Measurements from ENCODE around the gene LRRC59.

Gene LRRC59

DNA sequence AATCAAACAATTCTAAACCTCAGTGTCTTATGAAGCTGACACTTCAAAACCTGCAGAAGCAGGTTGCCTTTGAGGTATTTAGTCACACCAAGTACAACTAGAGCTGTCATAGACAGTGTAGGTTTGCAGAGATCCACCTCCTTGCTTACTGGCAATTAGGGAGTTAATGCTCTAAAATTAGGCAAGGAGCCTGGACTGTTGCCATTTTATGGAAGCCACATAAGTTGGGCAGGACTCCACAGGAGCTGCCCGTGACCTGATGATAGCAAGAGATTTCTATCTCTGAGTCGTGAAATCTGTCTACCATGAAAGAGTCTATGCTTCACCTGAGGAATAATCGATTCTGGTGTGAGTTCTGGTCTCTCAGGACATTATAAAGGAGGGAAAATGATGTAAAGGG, 15.4 kb downstream of the LRRC59 start:
- no peak for DNase-seq

DNA sequence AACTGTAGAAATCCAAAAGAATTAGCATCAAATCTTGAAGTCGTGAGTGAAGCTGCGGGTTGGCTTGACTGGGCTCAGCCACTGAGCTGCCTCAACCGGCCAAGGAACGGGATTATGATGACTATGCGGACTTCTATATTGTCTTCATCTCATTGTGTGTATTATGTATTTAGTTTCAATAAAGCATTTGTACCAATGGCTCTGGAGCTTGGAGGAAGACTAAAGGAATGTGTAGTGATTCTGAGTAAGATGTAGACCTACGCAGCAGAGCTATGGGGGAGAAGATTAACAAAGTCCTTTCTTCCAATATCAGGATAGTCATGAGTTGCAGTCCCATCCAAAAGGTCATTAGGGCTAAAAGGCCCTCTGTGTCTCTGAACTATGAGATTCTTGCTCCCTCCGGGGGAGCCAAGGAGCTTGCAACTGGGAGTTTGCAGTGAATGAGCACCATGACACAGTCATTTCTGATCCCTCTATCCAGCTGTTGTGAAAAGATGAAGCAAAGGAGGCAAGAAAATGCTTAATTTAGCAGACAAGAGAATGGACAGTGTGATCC, 16.0 kb downstream of the LRRC59 start:
- DNase-seq: no peak

DNA sequence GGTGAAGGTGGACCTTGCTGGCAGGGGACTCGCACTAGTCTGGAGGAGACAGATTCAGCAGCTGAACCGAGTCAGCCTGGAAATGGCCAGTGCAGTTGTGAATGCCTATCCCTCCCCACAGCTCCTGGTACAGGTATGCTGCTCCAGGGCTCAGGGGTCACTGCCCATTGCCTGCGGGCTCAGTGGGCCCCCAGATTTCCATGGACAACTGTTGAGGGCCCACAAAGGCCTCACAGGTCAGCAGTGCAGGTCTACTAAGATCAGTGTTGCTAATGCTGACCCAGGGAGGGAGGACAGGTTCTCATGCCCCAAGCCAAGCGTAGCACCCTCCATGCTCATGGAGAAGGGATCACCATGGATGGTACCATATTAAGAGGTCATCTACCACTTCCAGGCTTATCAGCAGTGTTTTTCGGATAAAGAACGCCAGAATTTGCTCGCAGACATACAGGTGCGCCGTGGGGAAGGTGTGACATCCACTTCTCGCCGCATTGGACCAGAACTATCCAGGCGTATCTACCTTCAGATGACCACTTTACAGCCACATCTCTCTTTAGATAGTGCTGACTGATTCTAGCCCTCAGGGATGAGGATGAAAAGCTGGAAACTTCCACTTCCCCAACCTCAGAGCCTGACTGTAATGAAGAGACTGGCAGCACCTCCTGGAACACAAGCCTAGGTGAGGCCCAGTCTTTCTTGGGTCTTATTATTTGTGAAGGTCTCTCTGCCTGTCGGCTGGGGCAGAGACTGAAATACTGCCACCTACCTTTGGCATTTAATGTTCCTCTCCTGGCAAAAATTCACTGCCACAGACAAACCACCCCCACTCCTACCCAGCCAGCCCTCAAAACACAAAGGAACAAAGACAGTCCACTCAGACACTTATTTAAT, 16.7 kb downstream of the LRRC59 start:
- DNase-seq: no peak

GRCh38 chr17:50379351-50380132, 17.8 kb downstream of the LRRC59 start:
- DNase-seq: no peak

GRCh38 chr17:50375858-50376538, 21.3 kb downstream of the LRRC59 start:
- no peak for DNase-seq

DNA sequence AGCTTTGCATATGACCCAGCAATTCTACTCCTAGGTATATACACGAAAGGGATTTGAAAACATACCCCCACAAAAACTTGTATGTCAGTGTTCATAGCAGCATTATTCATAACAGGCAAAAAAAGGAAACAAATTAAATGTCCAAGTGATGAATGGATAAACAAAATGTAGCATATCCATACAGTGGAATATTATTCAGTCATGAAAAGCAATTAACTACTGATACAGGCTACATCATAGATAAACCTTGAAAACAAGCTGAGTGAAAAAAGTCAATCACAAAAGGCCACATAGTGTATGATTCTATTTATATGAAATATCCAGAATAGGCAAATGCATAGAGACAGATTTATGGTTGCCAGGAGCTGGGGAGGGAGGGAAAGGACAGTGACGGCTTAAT, 23.6 kb downstream of the LRRC59 start:
- no peak for DNase-seq

DNA sequence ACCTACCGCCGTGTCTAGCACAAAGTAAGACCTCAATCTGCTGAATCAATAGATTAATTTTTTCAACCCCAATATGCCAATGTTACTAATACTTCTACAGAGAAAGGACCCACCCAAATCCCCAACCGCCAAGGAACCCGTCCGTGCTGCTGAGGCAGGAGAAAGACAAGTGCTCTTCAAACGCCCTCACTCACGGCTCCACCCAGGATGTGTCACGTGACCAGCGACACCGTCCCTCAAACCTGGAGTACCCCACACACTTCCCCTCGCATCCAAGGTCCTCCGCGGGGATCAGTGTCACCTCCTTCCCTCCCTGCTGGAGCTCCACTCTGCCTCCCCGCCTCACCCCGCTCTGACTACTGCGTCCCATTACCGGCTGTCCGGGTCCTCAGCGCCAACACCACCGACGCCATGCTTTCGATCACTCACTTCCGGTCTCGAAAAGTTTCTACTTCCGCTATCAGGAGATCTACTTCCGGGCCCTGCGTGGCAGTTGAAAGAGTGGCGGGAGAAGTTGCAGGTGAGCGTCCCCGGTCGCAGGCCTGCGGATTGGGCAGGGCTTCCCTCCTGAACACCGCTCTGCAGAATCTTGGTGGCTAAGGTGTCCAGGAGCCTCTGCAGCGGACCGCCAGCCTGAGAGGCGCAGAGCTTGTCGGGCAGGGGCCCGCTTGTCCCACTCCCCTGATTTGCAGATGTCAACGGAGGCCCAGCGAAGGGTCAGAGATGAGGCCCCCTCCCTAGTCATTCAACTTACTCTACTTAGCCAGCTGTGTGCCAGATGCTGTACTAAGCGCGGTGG, 24.4 kb downstream of the LRRC59 start, which contains the start of the genes EME1 and MRPL27:
Gene EME1, plus strand, starts transcription at position 472 of the 799 bp plus-strand sequence. CDS start 1,980 bp downstream, outside the sequence.
Gene MRPL27, minus strand, starts transcription at position 427 of the 799 bp plus-strand sequence. Its CDS starts 14 bp downstream, at position 413.
- DNase-seq: peak; percentile 81

GRCh38 chr17:50372222-50372757, 25.0 kb downstream of the LRRC59 start:
- DNase-seq: no peak

DNA sequence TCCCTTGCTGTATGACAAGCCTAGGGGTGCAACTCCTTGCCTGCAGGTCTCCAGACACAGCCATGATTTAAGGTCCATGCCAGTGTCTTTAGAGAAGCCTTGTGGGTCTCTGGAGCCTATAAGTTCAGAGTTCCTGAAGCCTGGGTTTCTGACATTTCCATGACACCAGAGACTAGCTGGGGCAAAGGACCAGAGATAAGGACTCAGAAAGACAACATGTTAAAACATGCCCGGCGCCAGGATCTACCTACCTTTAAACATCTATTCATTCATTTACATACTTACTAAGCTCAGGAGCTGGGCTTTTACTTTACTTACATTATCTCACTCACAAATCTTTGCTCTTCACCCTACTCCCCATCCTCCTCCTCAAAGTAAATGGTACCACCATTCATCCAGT, 25.8 kb downstream of the LRRC59 start:
- DNase-seq: no peak

- DNase-seq: no peak
Observed at GRCh38 chr17:50370052-50370451, 27.3 kb downstream of the LRRC59 start.

GRCh38 chr17:50367401-50367800, 29.9 kb downstream of the LRRC59 start:
- no peak for DNase-seq

GRCh38 chr17:50365649-50366393, 31.5 kb downstream of the LRRC59 start:
- no peak for DNase-seq

GRCh38 chr17:50365165-50365564, 32.2 kb downstream of the LRRC59 start:
- no peak for DNase-seq

DNA sequence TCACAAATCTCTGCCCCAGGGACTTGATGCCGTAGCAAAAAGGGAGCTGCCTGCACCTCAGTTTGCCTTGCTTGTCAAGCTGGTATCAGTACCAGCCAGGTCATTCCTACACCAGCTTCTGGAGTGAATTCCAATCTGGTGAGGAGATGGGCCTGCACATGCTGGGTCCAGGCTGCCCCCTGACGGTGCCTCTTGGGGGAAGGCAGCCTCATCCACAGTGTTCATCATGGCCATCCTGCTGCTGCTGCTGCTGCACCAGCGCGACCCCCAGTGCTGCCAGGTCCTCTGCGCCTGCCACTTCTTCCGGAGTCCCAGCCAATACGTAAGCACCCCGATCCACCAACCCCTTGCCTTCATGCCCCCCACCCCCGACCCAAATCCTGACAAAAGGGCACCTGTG, 32.6 kb downstream of the LRRC59 start:
- no peak for DNase-seq

DNA sequence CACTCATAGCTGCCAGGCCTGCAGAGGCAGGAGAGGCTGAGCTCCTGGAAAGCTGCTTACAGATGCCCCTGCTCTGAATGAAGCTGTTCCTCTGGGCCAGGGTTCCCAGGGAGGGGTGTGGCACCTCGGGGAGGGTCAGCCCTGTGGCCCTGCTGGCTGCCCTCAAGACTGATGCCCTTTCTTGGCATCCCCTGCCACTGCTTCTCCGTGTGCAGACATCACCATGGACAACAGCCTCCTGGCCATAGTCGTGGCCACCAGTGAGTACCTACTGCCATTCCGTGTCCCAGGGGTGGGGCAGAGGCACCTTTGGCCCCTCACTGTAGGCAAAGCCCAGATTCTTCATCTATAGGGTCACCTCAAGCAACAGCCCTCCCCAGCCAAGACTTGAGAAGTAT, 33.3 kb downstream of the LRRC59 start:
- no peak for DNase-seq

GRCh38 chr17:50363217-50364060, 33.9 kb downstream of the LRRC59 start:
- DNase-seq: no peak

DNA sequence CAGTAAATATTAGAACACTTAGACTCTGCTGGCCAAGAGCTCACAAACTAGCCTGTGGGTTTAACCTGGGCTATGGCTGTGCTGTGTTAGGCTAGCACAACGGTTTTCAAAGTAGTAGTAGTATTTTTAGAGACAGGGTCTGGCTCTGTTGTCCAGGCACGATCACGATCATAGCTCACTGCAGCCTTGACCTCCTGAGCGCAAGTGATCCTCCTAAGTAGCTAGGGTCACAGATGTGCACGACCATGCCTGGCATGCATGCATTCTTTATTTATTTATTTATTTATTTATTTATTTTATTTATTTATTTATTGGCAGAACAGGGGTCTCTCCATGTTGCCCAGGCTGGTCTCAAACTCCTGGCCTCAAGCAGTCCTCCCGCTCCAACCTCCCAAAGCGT, 34.7 kb downstream of the LRRC59 start:
- DNase-seq: no peak

DNA sequence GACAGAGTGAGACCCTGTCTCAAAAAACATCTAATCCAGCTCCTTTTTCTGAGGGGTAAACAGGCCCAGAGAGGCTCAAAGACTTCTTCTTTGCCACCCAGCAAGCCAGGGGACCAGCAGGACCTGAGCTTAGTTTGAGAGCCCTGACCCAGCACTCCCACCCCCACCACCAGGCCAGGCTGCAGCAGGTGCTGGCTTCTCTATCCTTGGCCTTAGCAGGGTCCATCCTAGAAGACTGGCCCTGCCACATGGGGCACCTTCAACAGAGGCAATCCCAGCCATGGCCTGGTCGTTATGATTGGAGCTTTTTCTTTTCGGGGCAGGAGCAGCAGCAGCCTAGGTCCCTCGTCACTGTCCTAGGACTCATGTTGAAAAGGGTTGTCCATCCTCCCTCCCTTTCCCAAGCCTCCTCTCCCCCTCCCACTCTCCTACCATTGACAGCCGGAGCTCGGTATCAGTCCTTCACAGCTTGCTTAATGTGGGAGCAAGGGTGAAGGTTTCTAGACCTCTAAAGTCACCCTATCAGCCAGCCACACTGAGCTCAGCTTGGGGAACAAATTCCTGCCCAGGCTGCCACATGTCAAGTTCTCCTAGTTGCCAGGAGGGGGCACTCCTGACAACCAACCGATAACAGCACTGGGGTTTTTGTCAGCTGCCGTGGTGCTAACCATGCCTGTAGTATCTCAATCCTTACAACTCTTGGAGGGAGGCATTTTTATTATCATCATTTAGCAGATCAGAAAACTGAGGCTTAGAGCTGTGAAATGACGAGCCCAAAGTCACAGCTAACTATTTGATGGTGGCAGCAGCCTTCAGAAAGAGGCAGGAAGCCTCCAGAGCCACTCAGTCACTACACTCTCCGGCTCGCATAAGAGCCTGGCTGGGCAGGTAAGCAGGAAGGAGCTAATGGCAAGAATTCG, 35.5 kb downstream of the LRRC59 start:
- DNase-seq: peak; percentile 54

Data from CD4-positive, alpha-beta T cell treated with Interferon gamma for 1 hour (primary cell).